K562 (cell line): ENCODE data around the gene NUTM1. TPM values are rescaled to one million over a fixed set of nuclear protein-coding genes. Genes with fewer than 3 reads are reported as not detected.

Source experiments
- BCLAF1 ChIP-seq, 2 experiments: fragments of 450-650 bp in 1 of 2; IDR thresholded peaks; 2 replicates each; pipeline ENCODE4 v1.6.1; 2011 to 2017; ENCODE audit warnings: low read depth in 2 of 2, antibody characterized with exemption in 1 of 2, borderline replicate concordance in 1 of 2, low read length in 1 of 2, mild to moderate bottlenecking in 1 of 2, mixed read lengths in 1 of 2; ENCODE audit not compliant: control insufficient read depth in 1 of 2
- CHCHD3 ChIP-seq: fragments of 250-450 bp; sonication (Bioruptor Pico); IDR thresholded peaks from 2 replicates; pipeline ENCODE4 v2.1.2; 2022; ENCODE audit warnings: mild to moderate bottlenecking
- CUX1 ChIP-seq: fragments of 200-800 bp; sonication (Bioruptor generic); IDR thresholded peaks from 2 replicates; pipeline ENCODE4 v1.6.1; 2016; ENCODE audit warnings: missing genetic modification characterization, missing compliant biosample characterization
- FOXJ3 ChIP-seq: sonication (generic); formaldehyde crosslinking; IDR thresholded peaks from 2 replicates; pipeline ENCODE4 v1.4.0; 2020; ENCODE audit warnings: mild to moderate bottlenecking, missing genetic modification reagents
- HBP1 ChIP-seq: fragments of 450-650 bp; formaldehyde crosslinking; IDR thresholded peaks from 2 replicates; pipeline ENCODE4 v1.4.0; 2022; ENCODE audit warnings: missing genetic modification characterization
- MYC ChIP-seq, 2 experiments: fragments of 250-450 bp in 1 of 2; sonication (Bioruptor Pico) in 1 of 2; IDR thresholded peaks; 2 replicates each; pipeline versions ENCODE4 v1.5.1 to v1.6.1; 2012 to 2021; ENCODE audit warnings: low read depth in 2 of 2, borderline replicate concordance in 1 of 2, improper control_type of control experiment in 1 of 2, low read length in 1 of 2, mild to moderate bottlenecking in 1 of 2, moderate library complexity in 1 of 2
- NFIC ChIP-seq: fragments of 450-650 bp; IDR thresholded peaks from 2 replicates; pipeline ENCODE4 v1.6.1; 2017; ENCODE audit warnings: mild to moderate bottlenecking, inconsistent platforms
- PTBP1 ChIP-seq: fragments of 200-400 bp; formaldehyde crosslinking; IDR thresholded peaks from 2 replicates; pipeline ENCODE4 v1.6.1; 2017; ENCODE audit warnings: low read depth, low read length
- SMARCA5 ChIP-seq: fragments of 450-650 bp; IDR thresholded peaks from 2 replicates; pipeline ENCODE4 v1.6.1; 2016
- TRIM24 ChIP-seq, 2 experiments: fragments of 450-650 bp; IDR thresholded peaks; 2 replicates each; pipeline ENCODE4 v1.6.1; 2016
- ZNF444 ChIP-seq: fragments of 250-450 bp; sonication (Bioruptor Pico); IDR thresholded peaks from 2 replicates; pipeline ENCODE4 v1.4.0; 2020; ENCODE audit warnings: mild to moderate bottlenecking, moderate library complexity
- polyA plus RNA-seq, 8 experiments: library from polyadenylated mRNA; depleted of rRNA in 4 of 8; stranded (reverse) in 5 of 8; unstranded in 3 of 8; fragments of >200 nt; fragmentation: Nextera tagmentation in 2 of 8; fragmentation: Illumina TruSeq in 1 of 8; extraction: Ambion mirVana in 2 of 8; extraction: Trizol in 1 of 8; gene quantifications; 2 replicates each; pipeline versions ENCODE4 v1.2.1 to v1.2.3, GENCODE V29; 2011 to 2014; ENCODE audit warnings: inconsistent platforms in 1 of 8, missing spikeins in 1 of 8
- total RNA-seq, 7 experiments: library from RNA; depleted of rRNA in 6 of 7; stranded (reverse); fragments of >200 nt in 6 of 7; fragmentation: Illumina TruSeq in 2 of 7; extraction: Trizol in 2 of 7; gene quantifications; 2 replicates each; pipeline versions ENCODE4 v1.2.1 to v1.2.3, GENCODE V29; 2011 to 2021; ENCODE audit warnings: low replicate concordance in 1 of 7
- TF ChIP-seq, protein P1 (sequence below): IDR thresholded peaks from 3 replicates; pipeline ENCODE4 v1.6.1; 2011; ENCODE audit warnings: borderline replicate concordance, mild to moderate bottlenecking, moderate library complexity; ENCODE audit not compliant: insufficient read length; ENCODE audit errors: extremely low read depth

NUTM1 gene
- total and polyA plus RNA-seq, 9 of the 15 experiments (the other 6 are each of a cell fraction or from before 2014, with no cell fraction given), result 0.01 to 0.05 (median 0.04) TPM; not detected in 4

DNA sequence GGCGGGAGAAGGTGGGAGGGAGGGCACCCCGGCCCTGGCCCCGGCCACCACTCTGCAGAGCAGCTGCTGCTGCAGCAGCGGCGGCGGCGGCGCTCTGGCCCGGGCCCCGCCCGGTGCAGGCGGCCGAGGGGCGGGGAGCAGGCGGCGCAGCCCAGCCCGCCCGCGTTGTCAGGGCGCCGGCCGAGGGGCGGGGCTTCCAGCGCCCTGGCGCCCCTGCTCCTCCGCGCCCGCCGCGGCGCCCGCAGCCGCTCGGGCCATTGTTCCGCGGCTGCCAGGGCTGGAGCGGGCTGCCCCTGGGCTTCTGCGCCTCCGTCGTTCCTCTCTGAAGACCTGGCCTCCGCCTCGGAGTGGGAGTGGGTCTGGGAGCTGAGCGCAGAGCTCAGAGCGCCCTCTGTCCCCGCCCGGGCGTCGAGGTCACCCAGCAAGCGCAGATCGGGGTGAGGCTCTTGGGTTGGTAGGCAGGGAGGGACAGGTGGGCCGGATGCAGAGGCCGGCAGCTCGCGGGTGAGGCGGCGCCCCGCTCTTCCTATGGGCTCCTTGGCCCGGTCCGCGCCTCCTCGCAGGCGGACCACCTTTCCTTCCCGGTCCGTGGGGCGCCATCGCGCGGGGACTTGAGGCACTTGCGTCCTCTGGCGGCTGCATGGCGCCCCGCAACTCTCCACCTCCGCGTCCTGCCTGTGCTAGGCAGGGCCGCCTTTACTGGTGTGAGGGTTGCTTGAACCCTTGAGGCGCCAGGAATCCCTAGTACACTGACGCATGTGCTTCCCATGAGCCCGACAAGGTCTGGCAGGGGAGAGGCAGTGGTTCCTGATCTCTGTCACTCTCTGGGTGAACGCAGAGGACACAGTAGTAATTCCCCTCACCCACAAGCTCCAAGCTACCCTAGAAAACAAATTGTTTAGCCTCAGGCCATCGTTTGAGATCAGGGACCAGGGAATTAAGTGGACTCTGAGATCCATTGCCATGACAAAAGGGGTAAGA lies 24.3 kb downstream of the NUTM1 start, which contains the start of gene LPCAT4 (continued):
- TF ChIP-seq HBP1 (CRISPR knock-in tag), result 0 out of 2 replicates have a peak, but pooled peaks have one; percentile 52
- TF ChIP-seq CUX1, result no peak
- no peak for TF ChIP-seq BCLAF1 (IDR thresholded peaks at IDR 0.05; ENCODE audit: borderline replicate concordance in 1 of 2, control insufficient read depth in 1 of 2, low read depth in 2 of 2, low read length in 1 of 2)
- TF ChIP-seq, protein P1, sequence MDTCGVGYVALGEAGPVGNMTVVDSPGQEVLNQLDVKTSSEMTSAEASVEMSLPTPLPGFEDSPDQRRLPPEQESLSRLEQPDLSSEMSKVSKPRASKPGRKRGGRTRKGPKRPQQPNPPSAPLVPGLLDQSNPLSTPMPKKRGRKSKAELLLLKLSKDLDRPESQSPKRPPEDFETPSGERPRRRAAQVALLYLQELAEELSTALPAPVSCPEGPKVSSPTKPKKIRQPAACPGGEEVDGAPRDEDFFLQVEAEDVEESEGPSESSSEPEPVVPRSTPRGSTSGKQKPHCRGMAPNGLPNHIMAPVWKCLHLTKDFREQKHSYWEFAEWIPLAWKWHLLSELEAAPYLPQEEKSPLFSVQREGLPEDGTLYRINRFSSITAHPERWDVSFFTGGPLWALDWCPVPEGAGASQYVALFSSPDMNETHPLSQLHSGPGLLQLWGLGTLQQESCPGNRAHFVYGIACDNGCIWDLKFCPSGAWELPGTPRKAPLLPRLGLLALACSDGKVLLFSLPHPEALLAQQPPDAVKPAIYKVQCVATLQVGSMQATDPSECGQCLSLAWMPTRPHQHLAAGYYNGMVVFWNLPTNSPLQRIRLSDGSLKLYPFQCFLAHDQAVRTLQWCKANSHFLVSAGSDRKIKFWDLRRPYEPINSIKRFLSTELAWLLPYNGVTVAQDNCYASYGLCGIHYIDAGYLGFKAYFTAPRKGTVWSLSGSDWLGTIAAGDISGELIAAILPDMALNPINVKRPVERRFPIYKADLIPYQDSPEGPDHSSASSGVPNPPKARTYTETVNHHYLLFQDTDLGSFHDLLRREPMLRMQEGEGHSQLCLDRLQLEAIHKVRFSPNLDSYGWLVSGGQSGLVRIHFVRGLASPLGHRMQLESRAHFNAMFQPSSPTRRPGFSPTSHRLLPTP, result no peak
- peak; percentile 87 for TF ChIP-seq MYC (IDR thresholded peaks at IDR 0.05; ENCODE audit: low read depth, low read length)
- TF ChIP-seq MYC (CRISPR knock-in tag; IDR thresholded peaks at IDR 0.05; ENCODE audit: borderline replicate concordance, low read depth), result peak; percentile 82; the same call in 1 of the 2 replicates
- 0 out of 4 replicates have a peak, but pooled peaks of 1 of the 2 experiments have one; percentile 21 for TF ChIP-seq TRIM24 (IDR thresholded peaks at IDR 0.05)
- TF ChIP-seq CHCHD3, result no peak
- peak; percentile 75; the same call in 1 of the 2 replicates for TF ChIP-seq SMARCA5
- no peak for TF ChIP-seq FOXJ3 (CRISPR knock-in tag)
- TF ChIP-seq ZNF444 (CRISPR knock-in tag), result no peak
- TF ChIP-seq PTBP1, result 0 out of 2 replicates have a peak, but pooled peaks have one; percentile 64
- TF ChIP-seq NFIC, result peak; percentile 35
